OCI-LY7 (cell line): ENCODE measurements around the gene DCLK1. TPM values are rescaled to one million over a fixed set of nuclear protein-coding genes. Genes with fewer than 3 reads are reported as not detected.

Experiments
- BruUV-seq: library from RNA; stranded (reverse); fragments of 400-500 nt; replicated peaks from 2 replicates; lab custom pipeline; 2021; lab: Mats Ljungman, UMichigan
- CTCF ChIA-PET: fragments of 300-600 bp; sonication (Branson Sonifier 250); formaldehyde crosslinking; loops from one replicate; lab custom pipeline; 2022; ENCODE audit warnings: antibody characterized with exemption; ENCODE audit not compliant: unreplicated experiment; lab: Charles Lee
- POLR2A ChIA-PET: fragments of 300-600 bp; sonication (Branson Sonifier 250); formaldehyde crosslinking; loops from one replicate; lab custom pipeline; 2022; ENCODE audit warnings: antibody characterized with exemption; lab: Charles Lee
- DNase-seq: peaks from one replicate; pipeline ENCODE4 v3.0.0-alpha.2; 2015; ENCODE audit warnings: low spot score
- H2AFZ ChIP-seq: fragments of 200-600 bp; sonication (generic), shearing (Covaris generic); 2 replicates; pipeline ENCODE4 v1.6.1; 2014; ENCODE audit warnings: mild to moderate bottlenecking, antibody characterized with exemption, low read length, moderate library complexity
- H3K27ac ChIP-seq: fragments of 200-600 bp; sonication (generic); 2 replicates; pipeline ENCODE4 v1.5.1; 2014; ENCODE audit warnings: mixed run types, low read depth, mild to moderate bottlenecking, moderate library complexity, low read length, inconsistent platforms; ENCODE audit not compliant: poor library complexity, severe bottlenecking
- H3K36me3 ChIP-seq: fragments of 200-600 bp; sonication (generic); 2 replicates; pipeline ENCODE4 v1.6.1; 2014; ENCODE audit warnings: mild to moderate bottlenecking, antibody characterized with exemption, low read length, moderate library complexity, mixed read lengths; ENCODE audit not compliant: insufficient read depth
- H3K4me1 ChIP-seq: fragments of 200-600 bp; sonication (generic); 2 replicates; pipeline ENCODE4 v1.5.1; 2014; ENCODE audit warnings: mild to moderate bottlenecking, low read length; ENCODE audit not compliant: insufficient read depth, poor library complexity, severe bottlenecking
- H3K4me2 ChIP-seq: fragments of 200-600 bp; sonication (generic); 2 replicates; pipeline ENCODE4 v1.6.1; 2014; ENCODE audit warnings: mild to moderate bottlenecking, low read length
- H3K4me3 ChIP-seq: fragments of 200-600 bp; sonication (generic); 2 replicates; pipeline ENCODE4 v1.5.1; 2014; ENCODE audit warnings: mild to moderate bottlenecking, low read depth, low read length; ENCODE audit not compliant: poor library complexity, severe bottlenecking
- H3K79me2 ChIP-seq: fragments of 200-600 bp; sonication (generic); 2 replicates; pipeline ENCODE4 v1.6.1; 2016; ENCODE audit warnings: low read depth, mild to moderate bottlenecking, low read length, moderate library complexity, mixed read lengths; ENCODE audit not compliant: insufficient read depth
- H3K9me2 ChIP-seq: fragments of 200-600 bp; sonication (generic); 2 replicates; pipeline ENCODE4 v1.6.1; 2016; ENCODE audit warnings: mild to moderate bottlenecking, low read length, mixed read lengths; ENCODE audit not compliant: insufficient read depth
- H3K9me3 ChIP-seq: fragments of 200-600 bp; sonication (generic); 2 replicates; pipeline ENCODE4 v1.6.1; 2014; ENCODE audit warnings: mild to moderate bottlenecking, mixed run types, low read length, mixed read lengths
- H4K20me1 ChIP-seq: fragments of 200-600 bp; sonication (generic); 2 replicates; pipeline ENCODE4 v1.6.1; 2014; ENCODE audit warnings: mild to moderate bottlenecking, antibody characterized with exemption, low read length, moderate library complexity, mixed read lengths; ENCODE audit not compliant: insufficient read depth
- EZH2phosphoT487 ChIP-seq: fragments of 200-600 bp; sonication (generic); IDR thresholded peaks from 2 replicates; pipeline ENCODE4 v1.6.1; 2018; ENCODE audit warnings: low read depth, borderline replicate concordance, mild to moderate bottlenecking, mixed run types, antibody characterized with exemption, low read length, moderate library complexity, mixed read lengths
- intact Hi-C: fragments of 100-400 bp; cut with micrococcal nuclease; formaldehyde crosslinking; loops from one replicate; pipeline ENCODE4 v1.10.0; 2022; ENCODE audit not compliant: unreplicated experiment
- total RNA-seq, 2 experiments: library from RNA; depleted of rRNA in 1 of 2; stranded (reverse); fragments of >200 nt in 1 of 2; shearing (Covaris generic) in 1 of 2; gene quantifications; 2 replicates each; pipeline ENCODE4 v1.2.3, GENCODE V29; 2014 to 2022
- TF ChIP-seq, protein P1 (sequence below): fragments of 200-600 bp; sonication (generic); conservative IDR thresholded peaks from 2 replicates; pipeline ENCODE4 v1.5.1; 2014; ENCODE audit warnings: mild to moderate bottlenecking, antibody characterized with exemption, low read length, moderate library complexity, mixed read lengths

The DCLK1 gene
- total RNA-seq, 2 experiments from 2014 or later: not detected

GRCh38 chr13:35947315-35947714 is 183.9 kb downstream of the DCLK1 start:
- Histone ChIP-seq H3K79me2 (no peaks in the 10 kb centered on the region), H4K20me1 (no peaks in the 10 kb centered on the region), H3K36me3 (no peaks in the 10 kb centered on the region), H3K4me1 (no peaks in the 10 kb centered on the region), H3K4me3 (no peak overlapping the region), H2AFZ (no peak overlapping the region), H3K27ac (no peak overlapping the region), H3K4me2 (no peak overlapping the region), H3K9me2 (no peaks in the 10 kb centered on the region), H3K9me3 (no peaks in the 10 kb centered on the region)
- no TSS peak for BruUV-seq
- no peak for TF ChIP-seq EZH2phosphoT487
- TF ChIP-seq, protein P1, sequence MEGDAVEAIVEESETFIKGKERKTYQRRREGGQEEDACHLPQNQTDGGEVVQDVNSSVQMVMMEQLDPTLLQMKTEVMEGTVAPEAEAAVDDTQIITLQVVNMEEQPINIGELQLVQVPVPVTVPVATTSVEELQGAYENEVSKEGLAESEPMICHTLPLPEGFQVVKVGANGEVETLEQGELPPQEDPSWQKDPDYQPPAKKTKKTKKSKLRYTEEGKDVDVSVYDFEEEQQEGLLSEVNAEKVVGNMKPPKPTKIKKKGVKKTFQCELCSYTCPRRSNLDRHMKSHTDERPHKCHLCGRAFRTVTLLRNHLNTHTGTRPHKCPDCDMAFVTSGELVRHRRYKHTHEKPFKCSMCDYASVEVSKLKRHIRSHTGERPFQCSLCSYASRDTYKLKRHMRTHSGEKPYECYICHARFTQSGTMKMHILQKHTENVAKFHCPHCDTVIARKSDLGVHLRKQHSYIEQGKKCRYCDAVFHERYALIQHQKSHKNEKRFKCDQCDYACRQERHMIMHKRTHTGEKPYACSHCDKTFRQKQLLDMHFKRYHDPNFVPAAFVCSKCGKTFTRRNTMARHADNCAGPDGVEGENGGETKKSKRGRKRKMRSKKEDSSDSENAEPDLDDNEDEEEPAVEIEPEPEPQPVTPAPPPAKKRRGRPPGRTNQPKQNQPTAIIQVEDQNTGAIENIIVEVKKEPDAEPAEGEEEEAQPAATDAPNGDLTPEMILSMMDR: no peak
- ChIA-PET POLR2A (no interaction called here), CTCF (no interaction called here)
- intact Hi-C loops: no loop called here
- no peak for DNase-seq

- H3K9me2 ChIP-seq: no peaks in the 10 kb centered on the region
- ChIA-PET CTCF (interaction anchor here (0.5 kb wide), 1 partner anchor 1487 kb away, joined by 3 read pairs; no protein-coding TSS in a partner anchor), POLR2A (no interaction called here)
- H3K4me2 ChIP-seq: no peak overlapping the region
- no peaks in the 10 kb centered on the region for H3K9me3 ChIP-seq
- intact Hi-C loops: no loop called here
- H2AFZ ChIP-seq: no peak overlapping the region
- no TSS peak for BruUV-seq
- H4K20me1 ChIP-seq: no peaks in the 10 kb centered on the region
- DNase-seq: no peak
- TF ChIP-seq, protein P1: no peak
- TF ChIP-seq EZH2phosphoT487: no peak
- H3K36me3 ChIP-seq: no peaks in the 10 kb centered on the region
- no peaks in the 10 kb centered on the region for H3K4me1 ChIP-seq
- no peak overlapping the region for H3K27ac ChIP-seq
- H3K4me3 ChIP-seq: no peak overlapping the region
- H3K79me2 ChIP-seq: no peaks in the 10 kb centered on the region
Measured at GRCh38 chr13:35945368-35945767, 185.8 kb downstream of the DCLK1 start.

DNA sequence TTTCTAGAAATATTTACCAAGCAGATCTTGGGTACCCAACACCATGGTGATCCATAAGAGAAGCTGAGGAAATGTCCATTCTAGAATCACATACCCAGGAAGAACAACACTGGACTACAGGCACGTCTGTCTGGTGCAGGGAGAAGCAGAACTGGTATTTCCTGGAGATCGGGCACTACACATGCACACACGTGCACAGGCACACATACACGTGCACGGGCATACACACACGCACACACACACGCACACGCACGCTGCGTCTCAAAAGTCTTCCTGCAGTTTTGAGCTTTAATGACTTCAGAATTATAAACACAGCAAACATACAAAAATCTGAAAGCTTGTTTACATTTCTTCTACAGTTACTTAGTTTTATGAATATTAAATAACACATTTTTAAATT is 189.8 kb downstream of the DCLK1 start:
- POLR2A ChIA-PET: no interaction called here
- Histone ChIP-seq H3K9me3 (no peaks in the 10 kb centered on the region), H3K9me2 (no peaks in the 10 kb centered on the region), H4K20me1 (no peaks in the 10 kb centered on the region), H3K36me3 (no peaks in the 10 kb centered on the region), H3K4me3 (no peak overlapping the region), H3K27ac (no peak overlapping the region), H3K79me2 (no peaks in the 10 kb centered on the region), H3K4me2 (no peak overlapping the region), H2AFZ (no peak overlapping the region), H3K4me1 (no peaks in the 10 kb centered on the region)
- BruUV-seq: no TSS peak
- TF ChIP-seq EZH2phosphoT487: no peak
- TF ChIP-seq, protein P1: no peak
- CTCF ChIA-PET: no interaction called here
- intact Hi-C loops: no loop called here
- no peak for DNase-seq
